Osteoblast (primary cell): ENCODE measurements around the gene RBM26. TPM values are rescaled to one million over a fixed set of nuclear protein-coding genes. Genes with fewer than 3 reads are reported as not detected.

Experiments
- DNase-seq: peaks from one replicate; pipeline ENCODE4 v3.0.0; 2011; ENCODE audit warnings: low spot score, mixed read lengths; ENCODE audit not compliant: insufficient read length; ENCODE audit errors: missing footprints
- H2AFZ ChIP-seq: 2 replicates; pipeline ENCODE4 v1.6.0; 2011; ENCODE audit warnings: mild to moderate bottlenecking, low read length
- H3K27ac ChIP-seq: 2 replicates; pipeline ENCODE4 v1.5.1; 2011; ENCODE audit warnings: mild to moderate bottlenecking, low read depth, low read length, moderate library complexity
- H3K27me3 ChIP-seq: 2 replicates; pipeline ENCODE4 v1.6.0; 2012; ENCODE audit warnings: mild to moderate bottlenecking, control low read depth, inconsistent platforms, low read length, moderate library complexity; ENCODE audit not compliant: insufficient read depth
- H3K36me3 ChIP-seq: 2 replicates; pipeline ENCODE4 v1.5.1; 2011; ENCODE audit warnings: mild to moderate bottlenecking, low read length, control low read depth, moderate library complexity; ENCODE audit not compliant: insufficient read depth
- H3K4me1 ChIP-seq: 2 replicates; pipeline ENCODE4 v1.5.1; 2011; ENCODE audit warnings: mild to moderate bottlenecking, low read length, control low read depth, moderate library complexity; ENCODE audit not compliant: insufficient read depth
- H3K4me2 ChIP-seq: 2 replicates; pipeline ENCODE4 v1.6.0; 2011; ENCODE audit warnings: mild to moderate bottlenecking, low read length; ENCODE audit not compliant: insufficient read depth
- H3K4me3 ChIP-seq: fragments of 200-600 bp; sonication (generic); 3 replicates; pipeline ENCODE4 v1.5.1; 2012; ENCODE audit warnings: mild to moderate bottlenecking, low read length, inconsistent platforms; ENCODE audit not compliant: insufficient read depth
- H3K79me2 ChIP-seq: 2 replicates; pipeline ENCODE4 v1.6.0; 2012; ENCODE audit warnings: mild to moderate bottlenecking, low read length, control low read depth, inconsistent platforms; ENCODE audit not compliant: insufficient read depth
- H3K9me3 ChIP-seq: 2 replicates; pipeline ENCODE4 v1.5.1; 2011; ENCODE audit warnings: low read depth, low read length, control low read depth
- H4K20me1 ChIP-seq: 2 replicates; pipeline ENCODE4 v1.6.0; 2012; ENCODE audit warnings: mild to moderate bottlenecking, low read length, control low read depth; ENCODE audit not compliant: insufficient read depth
- total RNA-seq: library from RNA; depleted of rRNA; stranded (reverse); fragments of >200 nt; gene quantifications from 2 replicates; pipeline ENCODE4 v1.2.3, GENCODE V29; 2012
- TF ChIP-seq, protein P1 (sequence below): IDR thresholded peaks from 2 replicates; pipeline ENCODE4 v1.5.1; 2011; ENCODE audit warnings: mild to moderate bottlenecking, low read depth, low read length, moderate library complexity; ENCODE audit errors: extremely low read depth

The RBM26 gene
- total RNA-seq, 1 donor = 35.5 TPM

DNA sequence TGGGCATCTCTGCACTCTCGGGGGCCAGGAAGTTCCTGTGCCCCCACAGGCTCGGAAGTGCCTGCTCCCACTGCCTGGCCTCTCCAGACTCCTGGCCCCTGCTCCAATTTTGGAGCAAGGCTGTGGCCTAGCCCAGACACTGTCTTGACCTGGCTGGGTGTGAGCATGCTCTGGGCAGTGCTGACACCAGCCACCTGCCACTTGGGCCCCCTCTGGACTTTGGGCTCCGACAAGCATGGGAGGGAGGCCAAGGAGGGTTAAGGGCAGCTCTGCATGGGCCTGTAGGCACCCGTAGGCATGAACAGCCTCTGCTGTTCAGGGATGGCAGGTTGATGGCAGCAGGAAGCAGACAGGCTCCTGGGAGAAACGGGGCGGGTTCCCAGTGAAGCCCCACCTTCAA, 26.0 kb upstream of the RBM26 start:
- Histone ChIP-seq H4K20me1 (no peaks in the 10 kb centered on the region), H3K4me1 (peaks cover 23% of the 10 kb centered on the region), H3K9me3 (no peaks in the 10 kb centered on the region), H2AFZ (no peak overlapping the region), H3K4me2 (no peak overlapping the region), H3K36me3 (no peaks in the 10 kb centered on the region), H3K4me3 (no peak overlapping the region), H3K27ac (no peak overlapping the region), H3K79me2 (no peaks in the 10 kb centered on the region), H3K27me3 (no peaks in the 10 kb centered on the region)
- DNase-seq = no peak
- TF ChIP-seq, protein P1, sequence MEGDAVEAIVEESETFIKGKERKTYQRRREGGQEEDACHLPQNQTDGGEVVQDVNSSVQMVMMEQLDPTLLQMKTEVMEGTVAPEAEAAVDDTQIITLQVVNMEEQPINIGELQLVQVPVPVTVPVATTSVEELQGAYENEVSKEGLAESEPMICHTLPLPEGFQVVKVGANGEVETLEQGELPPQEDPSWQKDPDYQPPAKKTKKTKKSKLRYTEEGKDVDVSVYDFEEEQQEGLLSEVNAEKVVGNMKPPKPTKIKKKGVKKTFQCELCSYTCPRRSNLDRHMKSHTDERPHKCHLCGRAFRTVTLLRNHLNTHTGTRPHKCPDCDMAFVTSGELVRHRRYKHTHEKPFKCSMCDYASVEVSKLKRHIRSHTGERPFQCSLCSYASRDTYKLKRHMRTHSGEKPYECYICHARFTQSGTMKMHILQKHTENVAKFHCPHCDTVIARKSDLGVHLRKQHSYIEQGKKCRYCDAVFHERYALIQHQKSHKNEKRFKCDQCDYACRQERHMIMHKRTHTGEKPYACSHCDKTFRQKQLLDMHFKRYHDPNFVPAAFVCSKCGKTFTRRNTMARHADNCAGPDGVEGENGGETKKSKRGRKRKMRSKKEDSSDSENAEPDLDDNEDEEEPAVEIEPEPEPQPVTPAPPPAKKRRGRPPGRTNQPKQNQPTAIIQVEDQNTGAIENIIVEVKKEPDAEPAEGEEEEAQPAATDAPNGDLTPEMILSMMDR = no peak

DNA sequence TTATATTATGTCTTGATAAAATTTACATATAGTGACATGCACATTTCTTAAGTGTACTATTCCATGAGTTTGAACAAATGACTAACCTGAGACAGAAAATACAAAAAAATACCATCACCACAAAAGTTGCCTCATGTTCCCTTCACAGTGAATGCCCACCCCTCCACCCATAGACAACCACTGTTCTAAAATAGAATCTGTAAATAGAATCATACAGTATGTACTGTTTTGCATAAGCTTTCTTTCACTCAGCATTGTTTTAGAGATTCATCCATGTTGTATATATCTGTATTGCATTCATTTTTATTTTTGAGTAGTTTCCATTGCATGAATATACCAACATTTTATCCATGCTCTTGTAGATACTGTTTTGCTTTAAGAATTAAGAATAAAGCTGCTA, 23.3 kb upstream of the RBM26 start:
- H3K36me3 ChIP-seq = no peaks in the 10 kb centered on the region
- no peak overlapping the region for H3K4me2 ChIP-seq
- no peaks in the 10 kb centered on the region for H3K27me3 ChIP-seq
- H3K9me3 ChIP-seq = no peaks in the 10 kb centered on the region
- no peak for DNase-seq
- no peaks in the 10 kb centered on the region for H3K79me2 ChIP-seq
- no peak overlapping the region for H3K4me3 ChIP-seq
- H3K4me1 ChIP-seq = peaks cover 5% of the 10 kb centered on the region
- TF ChIP-seq, protein P1 = no peak
- no peak overlapping the region for H3K27ac ChIP-seq
- H4K20me1 ChIP-seq = no peaks in the 10 kb centered on the region
- H2AFZ ChIP-seq = no peak overlapping the region

DNA sequence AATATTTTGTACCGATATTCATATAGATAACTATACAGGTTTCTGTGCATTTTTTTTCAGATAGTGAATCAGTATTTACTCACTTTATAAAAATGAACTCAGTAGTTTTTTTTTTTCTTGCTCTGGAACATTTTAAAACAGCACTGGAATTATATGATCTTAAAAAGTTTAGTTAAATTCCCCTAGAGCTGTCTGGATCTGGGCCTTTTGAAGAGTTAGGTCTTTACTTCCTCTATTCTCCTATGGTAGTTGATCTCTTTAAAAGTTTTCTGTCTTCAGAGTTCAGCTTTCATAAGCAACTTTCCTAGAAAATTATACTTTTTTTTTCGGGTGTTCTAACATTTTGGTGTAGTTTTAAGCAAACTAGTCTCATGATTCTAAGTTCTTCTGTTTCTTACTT, 21.8 kb upstream of the RBM26 start:
- no peak overlapping the region for H2AFZ ChIP-seq
- DNase-seq = no peak
- no peaks in the 10 kb centered on the region for H3K27me3 ChIP-seq
- TF ChIP-seq, protein P1 = no peak
- H4K20me1 ChIP-seq = no peaks in the 10 kb centered on the region
- H3K79me2 ChIP-seq = no peaks in the 10 kb centered on the region
- no peak overlapping the region for H3K27ac ChIP-seq
- no peaks in the 10 kb centered on the region for H3K4me1 ChIP-seq
- H3K4me3 ChIP-seq = no peak overlapping the region
- H3K36me3 ChIP-seq = no peaks in the 10 kb centered on the region
- H3K4me2 ChIP-seq = no peak overlapping the region
- no peaks in the 10 kb centered on the region for H3K9me3 ChIP-seq

DNA sequence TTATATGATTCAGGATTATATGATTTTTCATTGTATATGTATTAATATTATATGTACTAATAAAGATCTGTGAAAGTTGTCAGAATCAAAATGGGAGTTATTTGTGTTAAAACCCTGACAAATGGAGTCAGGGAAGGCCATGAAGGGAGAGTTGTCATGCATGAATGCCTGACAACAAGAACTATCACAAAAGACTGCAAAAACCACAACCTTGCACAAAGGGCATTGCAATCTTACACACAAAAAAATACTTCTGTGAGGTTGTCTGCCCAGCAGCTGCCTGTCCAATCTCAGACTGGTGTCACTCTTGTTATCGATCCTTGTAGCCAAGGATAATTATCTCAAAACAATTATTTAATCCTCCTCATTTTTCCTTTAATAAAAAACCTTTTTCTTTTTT, 21.2 kb upstream of the RBM26 start:
- no peak overlapping the region for H2AFZ ChIP-seq
- H3K79me2 ChIP-seq = no peaks in the 10 kb centered on the region
- TF ChIP-seq, protein P1 = no peak
- no peak overlapping the region for H3K27ac ChIP-seq
- no peaks in the 10 kb centered on the region for H3K9me3 ChIP-seq
- no peak overlapping the region for H3K4me3 ChIP-seq
- no peak for DNase-seq
- H4K20me1 ChIP-seq = no peaks in the 10 kb centered on the region
- no peak overlapping the region for H3K4me2 ChIP-seq
- no peaks in the 10 kb centered on the region for H3K27me3 ChIP-seq
- H3K4me1 ChIP-seq = no peaks in the 10 kb centered on the region
- no peaks in the 10 kb centered on the region for H3K36me3 ChIP-seq
